Common myeloid progenitor, CD34-positive (primary cell): ENCODE measurements around the gene ARHGAP15.
A peak's percentile ranks its signal among the peaks of the same experiment; 100 is the strongest.

Source experiments
- CTCF ChIA-PET: fragments of 350-600 bp; sonication (Branson Sonifier 250); formaldehyde crosslinking; loops from one replicate; lab custom pipeline; 2021; ENCODE audit warnings: antibody characterized with exemption; lab: Charles Lee
- POLR2A ChIA-PET: fragments of 350-600 bp; sonication (Branson Sonifier 250); formaldehyde crosslinking; loops from one replicate; lab custom pipeline; 2021; ENCODE audit warnings: antibody characterized with exemption; lab: Charles Lee
- DNase-seq, 3 donors: peaks; one replicate each; pipeline versions ENCODE4 v3.0.0 to v3.0.0-alpha.2; 2013
- H3K27ac ChIP-seq, 2 experiments: 1 replicate in 1 of 2; 2 replicates in 1 of 2; pipeline ENCODE4 v1.7.0; 2013; ENCODE audit warnings: inconsistent platforms in 2 of 2, low read length in 2 of 2, mild to moderate bottlenecking in 2 of 2, low read depth in 1 of 2, moderate library complexity in 1 of 2; ENCODE audit not compliant: severe bottlenecking in 2 of 2, insufficient read depth in 1 of 2, poor library complexity in 1 of 2
- H3K27me3 ChIP-seq, 5 experiments: replicated peaks in 2 of 5; 1 replicate in 3 of 5; 2 replicates in 2 of 5; pipeline versions ENCODE4 v1.6.1 to v1.7.0; 2013; ENCODE audit warnings: low read length in 4 of 5, mild to moderate bottlenecking in 2 of 5, moderate library complexity in 2 of 5, inconsistent platforms in 1 of 5; ENCODE audit not compliant: insufficient read depth in 5 of 5, control insufficient read depth in 4 of 5
- H3K36me3 ChIP-seq, 4 experiments: 1 replicate in 2 of 4; 2 replicates in 2 of 4; pipeline versions ENCODE4 v1.6.1 to v1.7.0; 2013; ENCODE audit warnings: low read length in 3 of 4, control low read depth in 1 of 4, mild to moderate bottlenecking in 1 of 4; ENCODE audit not compliant: control insufficient read depth in 4 of 4, insufficient read depth in 4 of 4
- H3K4me1 ChIP-seq, 4 experiments: 1 replicate in 3 of 4; 2 replicates in 1 of 4; pipeline versions ENCODE4 v1.6.1 to v1.7.1; 2013; ENCODE audit warnings: low read length in 3 of 4, mild to moderate bottlenecking in 3 of 4, control low read depth in 1 of 4, inconsistent platforms in 1 of 4, moderate library complexity in 1 of 4; ENCODE audit not compliant: control insufficient read depth in 4 of 4, insufficient read depth in 4 of 4; ENCODE audit errors: control extremely low read depth in 1 of 4
- H3K4me3 ChIP-seq, 7 experiments: 1 replicate in 4 of 7; 2 replicates in 3 of 7; pipeline versions ENCODE4 v1.5.1 to v1.7.0; 2013; ENCODE audit warnings: mild to moderate bottlenecking in 7 of 7, low read length in 6 of 7, moderate library complexity in 6 of 7, inconsistent platforms in 2 of 7, low read depth in 2 of 7, control low read depth in 1 of 7; ENCODE audit not compliant: insufficient read depth in 4 of 7, control insufficient read depth in 1 of 7; ENCODE audit errors: extremely low read depth in 1 of 7
- H3K9me3 ChIP-seq, 5 experiments: 1 replicate in 4 of 5; 2 replicates in 1 of 5; pipeline versions ENCODE4 v1.6.1 to v1.7.1; 2013; ENCODE audit warnings: low read length in 4 of 5, mild to moderate bottlenecking in 2 of 5, inconsistent platforms in 1 of 5, low read depth in 1 of 5, moderate library complexity in 1 of 5; ENCODE audit not compliant: control insufficient read depth in 4 of 5, insufficient read depth in 2 of 5; ENCODE audit errors: control extremely low read depth in 1 of 5
- WGBS: methylation state at CpG from one replicate; pipeline ENCODE4 v1.1.5; 2013; ENCODE audit not compliant: insufficient coverage; 5-methylcytosine and 5-hydroxymethylcytosine counted together

Gene ARHGAP15

DNA sequence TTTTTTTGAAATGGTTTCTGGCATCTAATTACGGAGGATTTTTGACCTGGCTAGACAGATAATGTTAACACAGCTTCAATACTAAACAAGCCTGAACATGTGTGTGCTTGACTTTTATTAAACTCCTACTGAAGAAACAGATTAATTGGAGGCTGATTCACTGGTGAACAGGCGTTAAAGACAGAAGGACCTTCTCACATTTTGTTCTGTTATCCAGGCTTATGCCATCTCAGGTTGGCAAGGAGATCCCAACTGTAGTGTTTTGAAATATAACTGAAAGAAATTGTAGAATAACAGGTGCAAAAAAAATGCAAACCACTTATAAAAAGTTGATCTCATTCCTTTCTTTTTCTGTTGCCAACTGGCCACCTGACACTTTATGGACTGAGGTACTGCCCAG lies 269.6 kb downstream of the ARHGAP15 start:
- CTCF ChIA-PET = no interaction called here
- H3K27ac ChIP-seq = peak overlapping the region in 1 of 2 experiments; percentile 27
- POLR2A ChIA-PET = no interaction called here
- DNase-seq = no peak
- peaks cover 0 to 10% (median 3%) of the 10 kb centered on the region in 4 experiments for H3K36me3 ChIP-seq
- no peaks in the 10 kb centered on the region for H3K4me1 ChIP-seq
- no peaks in the 10 kb centered on the region for H3K27me3 ChIP-seq
- no peak overlapping the region for H3K4me3 ChIP-seq
- no peaks in the 10 kb centered on the region for H3K9me3 ChIP-seq
- WGBS = 80% methylated on average over 1 of the region's 2 CpGs

DNA sequence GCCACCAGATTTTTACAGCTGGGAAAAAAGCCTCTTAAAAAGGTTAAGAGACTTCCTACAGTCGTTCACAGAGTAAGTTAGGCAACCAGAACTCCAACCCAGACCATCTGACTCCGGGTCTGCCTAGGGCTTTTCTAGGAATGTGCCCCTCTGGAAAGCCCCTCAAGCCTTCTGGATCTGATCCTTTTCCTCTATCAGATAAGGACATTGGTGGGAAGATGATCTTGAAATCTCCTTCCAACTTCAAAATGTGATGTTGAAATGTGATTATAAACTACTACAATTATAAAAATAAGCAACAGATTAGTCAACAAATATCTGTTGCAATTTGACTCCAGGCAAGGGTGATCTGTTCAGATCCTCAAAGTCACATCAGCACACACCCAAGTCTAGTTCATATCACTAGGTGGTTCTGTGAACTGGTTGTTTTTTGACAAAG lies 270.4 kb downstream of the ARHGAP15 start:
- no peak for DNase-seq
- ChIA-PET CTCF (no interaction called here), POLR2A (interaction anchor here (0.6 kb wide), 1 partner anchor 327 kb away, joined by 3 read pairs; no protein-coding TSS in a partner anchor)
- Histone ChIP-seq H3K36me3 (peaks cover 0 to 10% (median 2%) of the 10 kb centered on the region in 4 experiments), H3K27ac (no peak overlapping the region), H3K27me3 (no peaks in the 10 kb centered on the region), H3K4me3 (no peak overlapping the region), H3K9me3 (no peaks in the 10 kb centered on the region), H3K4me1 (no peaks in the 10 kb centered on the region)
- 100% methylated on average over 1 of the region's 2 CpGs for WGBS

DNA sequence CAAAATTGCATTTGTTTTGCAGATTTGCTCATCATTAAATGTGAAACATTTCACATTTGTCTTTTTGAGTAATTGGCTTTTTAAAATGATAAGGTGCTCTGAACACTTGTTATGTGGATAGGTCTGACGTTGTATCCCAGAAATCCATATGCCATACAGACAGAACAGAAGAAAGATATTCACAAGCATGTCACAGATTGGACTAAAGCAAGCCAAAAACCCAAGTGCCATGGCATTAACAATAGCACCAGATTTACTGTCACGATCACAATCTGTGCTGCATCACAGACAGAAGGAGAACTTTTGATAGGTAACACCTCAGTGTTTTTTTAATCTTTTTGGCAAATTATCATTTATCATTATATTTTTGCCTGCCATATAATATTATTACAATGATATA lies 272.6 kb downstream of the ARHGAP15 start:
- POLR2A ChIA-PET = no interaction called here
- Histone ChIP-seq H3K9me3 (peaks cover 0 to 2% (median 0%) of the 10 kb centered on the region in 5 experiments), H3K27me3 (no peaks in the 10 kb centered on the region), H3K27ac (no peak overlapping the region), H3K36me3 (peaks cover 0 to 7% (median 4%) of the 10 kb centered on the region in 4 experiments), H3K4me3 (no peak overlapping the region), H3K4me1 (no peaks in the 10 kb centered on the region)
- no peak for DNase-seq
- CTCF ChIA-PET = no interaction called here
- no CpG with 5 or more reads among the region's 2 CpGs for WGBS

DNA sequence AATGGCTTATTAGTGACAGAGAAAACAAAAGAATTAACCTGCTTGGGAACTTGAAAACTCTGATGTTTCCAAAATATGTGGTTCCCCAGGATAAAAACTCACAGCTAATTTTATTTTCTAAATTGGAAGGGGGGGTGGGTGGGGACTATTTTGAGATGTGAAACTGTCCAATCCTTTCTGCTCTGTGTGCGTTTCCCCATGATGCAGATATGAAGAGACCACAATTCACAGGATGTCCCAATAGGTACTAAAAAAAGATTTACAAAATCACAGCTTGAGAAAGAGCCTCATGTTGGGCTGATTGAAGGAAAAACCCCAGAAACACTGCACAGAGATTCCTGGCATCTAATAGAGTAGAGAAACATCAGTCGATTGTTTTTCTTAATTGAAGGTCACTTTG lies 273.2 kb downstream of the ARHGAP15 start:
- no CpG with 5 or more reads among the region's 2 CpGs for WGBS
- Histone ChIP-seq H3K4me3 (no peak overlapping the region), H3K27me3 (no peaks in the 10 kb centered on the region), H3K9me3 (peaks cover 0 to 2% (median 0%) of the 10 kb centered on the region in 5 experiments), H3K36me3 (peaks cover 0 to 7% (median 4%) of the 10 kb centered on the region in 4 experiments), H3K27ac (no peak overlapping the region), H3K4me1 (no peaks in the 10 kb centered on the region)
- ChIA-PET CTCF (no interaction called here), POLR2A (no interaction called here)
- DNase-seq = no peak

DNA sequence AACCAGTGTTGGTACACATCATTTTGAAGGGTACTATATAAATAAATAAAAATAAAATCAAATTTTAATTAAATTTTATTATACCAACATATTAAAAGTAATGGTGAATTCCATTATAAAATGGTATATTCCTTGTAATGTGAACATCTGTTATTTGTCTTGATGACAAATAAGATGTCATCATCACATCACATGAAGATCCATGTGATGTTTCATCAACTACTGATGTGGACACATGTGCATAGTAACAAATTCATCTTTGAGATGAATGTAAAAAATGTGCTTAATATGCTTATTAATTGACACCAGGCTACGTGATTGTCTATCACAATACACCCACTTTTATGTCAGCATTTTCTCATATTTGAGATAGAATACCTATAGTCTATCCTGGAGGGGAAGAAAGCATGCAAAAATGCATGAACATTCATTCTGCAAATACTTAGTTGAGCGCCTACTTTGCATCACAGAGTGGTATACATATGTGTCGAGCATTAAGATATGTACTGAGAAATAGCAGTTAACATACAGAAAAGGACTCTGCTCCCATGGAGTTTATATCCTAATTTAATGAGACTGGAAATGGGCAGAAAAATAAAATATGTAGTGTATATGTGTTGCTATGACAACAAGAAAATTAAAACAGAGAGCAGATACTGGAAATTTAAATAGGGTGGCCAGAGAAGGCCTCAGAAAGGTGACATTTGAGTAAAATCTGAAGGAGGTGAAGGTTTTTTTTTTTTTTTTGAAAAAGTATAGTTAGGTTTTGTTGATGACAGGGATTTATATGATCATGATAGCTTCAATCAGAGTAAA lies 281.1 kb downstream of the ARHGAP15 start:
- Histone ChIP-seq H3K27ac (no peak overlapping the region), H3K27me3 (no peaks in the 10 kb centered on the region), H3K9me3 (peaks cover 0 to 3% (median 2%) of the 10 kb centered on the region in 5 experiments), H3K4me3 (no peak overlapping the region), H3K36me3 (peaks cover 0 to 5% (median 0%) of the 10 kb centered on the region in 4 experiments), H3K4me1 (no peaks in the 10 kb centered on the region)
- WGBS = no CpG with 5 or more reads among the region's 3 CpGs
- POLR2A ChIA-PET = interaction anchor here (0.5 kb wide), 1 partner anchor 529 kb away, joined by 3 read pairs; no protein-coding TSS in a partner anchor
- no peak for DNase-seq
- CTCF ChIA-PET = no interaction called here

DNA sequence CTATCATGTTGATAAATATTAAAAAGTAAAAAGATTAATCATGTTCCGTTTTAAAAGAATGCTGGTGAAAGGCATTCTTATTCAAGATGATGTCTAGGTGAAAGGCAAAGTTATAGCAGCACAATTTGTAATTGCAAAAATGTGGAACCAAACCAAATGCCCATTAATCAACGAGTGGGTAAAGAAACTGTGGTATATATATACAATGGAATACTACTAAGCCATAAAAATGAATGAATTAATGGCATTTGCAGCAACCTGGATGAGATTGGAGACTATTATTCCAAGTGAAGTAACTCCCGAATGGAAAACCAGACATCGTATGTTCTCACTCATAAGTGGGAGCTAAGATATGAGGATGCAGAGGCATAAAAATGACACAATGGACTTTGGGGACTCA lies 286.4 kb downstream of the ARHGAP15 start:
- ChIA-PET POLR2A (no interaction called here), CTCF (no interaction called here)
- Histone ChIP-seq H3K27me3 (no peaks in the 10 kb centered on the region), H3K27ac (no peak overlapping the region), H3K4me1 (no peaks in the 10 kb centered on the region), H3K36me3 (peaks cover 0 to 5% (median 0%) of the 10 kb centered on the region in 4 experiments), H3K9me3 (peaks cover 0 to 3% (median 0%) of the 10 kb centered on the region in 5 experiments), H3K4me3 (no peak overlapping the region)
- WGBS = 100% methylated on average over 2 of the region's 4 CpGs
- DNase-seq = no peak

DNA sequence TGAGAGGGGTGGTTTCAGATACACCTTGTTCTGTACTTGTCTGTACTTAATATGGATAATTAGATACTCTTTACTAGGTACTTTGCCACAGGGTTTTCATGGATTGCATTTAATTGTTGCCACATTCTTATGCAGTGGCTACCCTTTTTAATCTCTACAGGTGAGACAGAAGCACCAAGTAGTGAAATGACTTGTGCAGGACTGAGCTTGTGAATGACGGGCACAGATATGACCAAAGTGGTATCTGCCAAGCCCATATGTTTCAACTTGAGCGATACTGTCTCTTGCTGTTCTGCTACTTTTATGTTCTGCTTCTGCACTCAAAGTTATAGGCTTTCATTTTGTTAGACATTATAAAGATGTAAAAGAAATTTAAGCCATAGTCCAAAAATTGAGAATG lies 288.2 kb downstream of the ARHGAP15 start:
- peak in 1 of 3 donors; percentile 45 for DNase-seq
- CTCF ChIA-PET = no interaction called here
- Histone ChIP-seq H3K27ac (no peak overlapping the region), H3K36me3 (peaks cover 0 to 5% (median 0%) of the 10 kb centered on the region in 4 experiments), H3K4me3 (no peak overlapping the region), H3K27me3 (no peaks in the 10 kb centered on the region), H3K4me1 (peaks cover 0 to 6% (median 0%) of the 10 kb centered on the region in 4 experiments), H3K9me3 (peaks cover 0 to 3% (median 0%) of the 10 kb centered on the region in 5 experiments)
- POLR2A ChIA-PET = no interaction called here
- WGBS = 72% methylated on average over 2 of the region's 2 CpGs
